Ovary (tissue), 9 donors: Measurements from ENCODE around the gene SRCAP. TPM values are rescaled to one million over a fixed set of nuclear protein-coding genes. Genes with fewer than 3 reads are reported as not detected.

Experiments
- DNase-seq, 5 donors: peaks; one replicate each; pipeline ENCODE4 v3.0.0-alpha.2; 2019 to 2020
- H3K27ac ChIP-seq, 2 donors: fragments of 200-600 bp; one replicate each; pipeline versions ENCODE4 v1.5.1 to v1.8.0; 2019 to 2022
- H3K27me3 ChIP-seq: fragments of 200-600 bp; one replicate; pipeline ENCODE4 v1.8.0; 2022
- H3K36me3 ChIP-seq: fragments of 200-600 bp; sonication (generic); one replicate; pipeline ENCODE4 v1.5.1; 2019
- H3K4me1 ChIP-seq: one replicate; pipeline ENCODE4 v1.8.1; 2013; ENCODE audit warnings: mild to moderate bottlenecking, moderate library complexity; ENCODE audit not compliant: insufficient read depth
- H3K4me3 ChIP-seq: fragments of 200-600 bp; sonication (generic); one replicate; pipeline ENCODE4 v1.5.1; 2017
- H3K9me3 ChIP-seq, 2 donors: fragments of 200-600 bp in 1 of 2; sonication (generic) in 1 of 2; one replicate each; pipeline versions ENCODE4 v1.5.1 to v1.8.1; 2013 to 2019; ENCODE audit warnings: mild to moderate bottlenecking in 1 of 2, moderate library complexity in 1 of 2
- EP300 ChIP-seq: sonication (generic); formaldehyde crosslinking; IDR thresholded peaks from one replicate; pipeline ENCODE4 v1.6.1; 2017; ENCODE audit warnings: antibody characterized with exemption
- POLR2A ChIP-seq: fragments of 450-650 bp; IDR thresholded peaks from one replicate; pipeline ENCODE4 v1.6.1; 2017; ENCODE audit warnings: antibody characterized with exemption, mild to moderate bottlenecking, moderate library complexity
- WGBS, 3 donors: extraction: QIAGEN DNeasy Blood & Tissue Kit in 1 of 3; methylation state at CpG; one replicate each; pipeline versions ENCODE4 v1.1.5 to v1.1.7; 2013 to 2017; 5-methylcytosine and 5-hydroxymethylcytosine counted together
- intact Hi-C, 4 donors: fragments of 100-400 bp; cut with DNase I; formaldehyde crosslinking; loops; one replicate each; pipeline versions ENCODE4 v1.11.0 to v1.15.1; 2022 to 2023
- polyA plus RNA-seq, 2 donors: library from polyadenylated mRNA; stranded (reverse); fragments of 200-250 nt in 1 of 2; fragments of 350-450 nt in 1 of 2; fragmentation: Illumina TruSeq in 1 of 2; extraction: RNeasy Lipid Tissue Mini Kit (QIAGEN cat#74804) in 1 of 2; gene quantifications; one replicate each; pipeline ENCODE4 v1.2.3, GENCODE V29; 2013 to 2014
- total RNA-seq, 7 donors: library from RNA; depleted of rRNA in 2 of 7; stranded (reverse); fragments of >200 nt in 2 of 7; fragmentation: NEBNext Ultra II Directional in 3 of 7; extraction: Animal tissue kit (Norgen Biotek cat#: 25700) in 3 of 7; gene quantifications; one replicate each; pipeline versions ENCODE4 v1.1.0 to v1.2.4, GENCODE V29; 2016 to 2023
- TF ChIP-seq, protein P1 (sequence below), 3 donors: fragments of 450-650 bp in 2 of 3; fragments of 200-600 bp in 1 of 3; IDR thresholded peaks; one replicate each; pipeline versions ENCODE4 v1.5.1 to v1.8.0; 2016 to 2022; ENCODE audit warnings: antibody characterized with exemption in 3 of 3, mild to moderate bottlenecking in 1 of 3
- donor health status: DM: no; HTN: no; CAD: no; lungs with moderate emphysema.
- donor health status: DM: no; HTN: no; CAD: no.
- donor health status: Bipolar disorder and iron deficiency.
- donor health status: DM: yes; HTN: yes; CAD: no.
- donor health status: DM: no; HTN: no; CAD: no.
- donor health status: DM: yes; HTN: yes; CAD: no.

Gene SRCAP
- total and polyA plus RNA-seq, 9 donors: 11.4 to 73.1 (median 46.1) TPM

DNA sequence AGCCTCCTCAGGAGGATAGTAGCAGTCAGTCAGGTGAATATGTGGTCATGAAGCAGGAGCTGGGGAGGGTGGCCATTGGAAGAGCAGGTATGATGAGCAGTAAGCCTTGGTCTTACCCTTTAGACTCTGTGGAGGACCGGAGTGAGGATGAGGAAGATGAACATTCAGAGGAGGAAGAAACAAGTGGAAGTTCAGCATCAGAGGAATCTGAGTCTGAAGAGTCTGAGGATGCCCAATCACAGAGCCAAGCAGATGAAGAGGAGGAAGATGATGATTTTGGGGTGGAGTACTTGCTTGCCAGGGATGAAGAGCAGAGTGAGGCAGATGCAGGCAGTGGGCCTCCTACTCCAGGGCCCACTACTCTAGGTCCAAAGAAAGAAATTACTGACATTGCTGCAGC, 12.7 kb downstream of the SRCAP start:
- H3K27me3 ChIP-seq: no peaks in the 10 kb centered on the region
- DNase-seq: no peak
- H3K4me3 ChIP-seq: no peak overlapping the region
- WGBS, 3 donors: 84 to 98% (median 95%) methylated on average over 1 of the region's 1 CpG
- peaks cover 3% of the 10 kb centered on the region for H3K36me3 ChIP-seq
- no peaks in the 10 kb centered on the region for H3K9me3 ChIP-seq
- no peaks in the 10 kb centered on the region for H3K4me1 ChIP-seq
- no peak overlapping the region for H3K27ac ChIP-seq
- intact Hi-C loops: no loop called here
- TF ChIP-seq, protein P1, sequence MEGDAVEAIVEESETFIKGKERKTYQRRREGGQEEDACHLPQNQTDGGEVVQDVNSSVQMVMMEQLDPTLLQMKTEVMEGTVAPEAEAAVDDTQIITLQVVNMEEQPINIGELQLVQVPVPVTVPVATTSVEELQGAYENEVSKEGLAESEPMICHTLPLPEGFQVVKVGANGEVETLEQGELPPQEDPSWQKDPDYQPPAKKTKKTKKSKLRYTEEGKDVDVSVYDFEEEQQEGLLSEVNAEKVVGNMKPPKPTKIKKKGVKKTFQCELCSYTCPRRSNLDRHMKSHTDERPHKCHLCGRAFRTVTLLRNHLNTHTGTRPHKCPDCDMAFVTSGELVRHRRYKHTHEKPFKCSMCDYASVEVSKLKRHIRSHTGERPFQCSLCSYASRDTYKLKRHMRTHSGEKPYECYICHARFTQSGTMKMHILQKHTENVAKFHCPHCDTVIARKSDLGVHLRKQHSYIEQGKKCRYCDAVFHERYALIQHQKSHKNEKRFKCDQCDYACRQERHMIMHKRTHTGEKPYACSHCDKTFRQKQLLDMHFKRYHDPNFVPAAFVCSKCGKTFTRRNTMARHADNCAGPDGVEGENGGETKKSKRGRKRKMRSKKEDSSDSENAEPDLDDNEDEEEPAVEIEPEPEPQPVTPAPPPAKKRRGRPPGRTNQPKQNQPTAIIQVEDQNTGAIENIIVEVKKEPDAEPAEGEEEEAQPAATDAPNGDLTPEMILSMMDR (IDR thresholded peaks at IDR 0.05): no peak
- TF ChIP-seq POLR2A (no peak), EP300 (no peak)

DNA sequence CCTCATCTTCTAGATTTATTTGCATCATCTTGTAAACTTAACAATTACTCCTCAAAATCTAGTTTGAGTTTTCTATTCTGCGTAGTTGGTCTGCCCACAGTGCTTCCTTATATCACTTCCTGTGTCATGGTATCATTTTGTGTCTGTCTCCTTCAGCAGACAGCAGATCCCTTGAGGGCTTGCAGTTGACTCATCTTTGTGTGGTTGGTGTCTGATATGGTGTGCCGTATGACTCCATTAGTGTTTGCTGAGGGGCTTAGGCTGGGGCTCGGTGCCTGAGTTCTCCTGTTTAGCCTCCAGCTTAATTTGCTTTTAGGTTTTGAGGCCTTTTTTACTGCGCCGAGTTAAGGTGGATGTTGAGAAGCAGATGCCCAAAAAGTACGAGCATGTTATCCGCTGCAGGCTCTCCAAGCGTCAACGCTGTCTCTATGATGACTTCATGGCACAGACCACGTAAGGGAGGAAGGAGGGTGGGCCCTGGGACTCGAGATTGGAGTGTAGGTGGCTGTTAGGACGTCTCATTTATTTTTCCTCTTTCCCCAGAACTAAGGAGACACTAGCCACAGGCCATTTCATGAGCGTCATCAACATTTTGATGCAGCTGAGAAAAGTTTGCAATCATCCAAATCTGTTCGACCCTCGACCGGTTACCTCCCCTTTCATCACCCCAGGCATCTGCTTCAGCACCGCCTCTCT, 16.9 kb downstream of the SRCAP start:
- DNase-seq: peak in 1 of 5 donors; percentile 7
- no peak overlapping the region for H3K4me3 ChIP-seq
- no peaks in the 10 kb centered on the region for H3K4me1 ChIP-seq
- H3K27me3 ChIP-seq: no peaks in the 10 kb centered on the region
- 79 to 88% (median 79%) methylated on average over 17 of the region's 17 CpGs for WGBS, 3 donors
- intact Hi-C loops: no loop called here
- H3K9me3 ChIP-seq: no peaks in the 10 kb centered on the region
- no peak overlapping the region for H3K27ac ChIP-seq
- H3K36me3 ChIP-seq: peaks cover 3% of the 10 kb centered on the region
- TF ChIP-seq POLR2A: no peak
- TF ChIP-seq, protein P1 (IDR thresholded peaks at IDR 0.05): no peak
- no peak for TF ChIP-seq EP300

DNA sequence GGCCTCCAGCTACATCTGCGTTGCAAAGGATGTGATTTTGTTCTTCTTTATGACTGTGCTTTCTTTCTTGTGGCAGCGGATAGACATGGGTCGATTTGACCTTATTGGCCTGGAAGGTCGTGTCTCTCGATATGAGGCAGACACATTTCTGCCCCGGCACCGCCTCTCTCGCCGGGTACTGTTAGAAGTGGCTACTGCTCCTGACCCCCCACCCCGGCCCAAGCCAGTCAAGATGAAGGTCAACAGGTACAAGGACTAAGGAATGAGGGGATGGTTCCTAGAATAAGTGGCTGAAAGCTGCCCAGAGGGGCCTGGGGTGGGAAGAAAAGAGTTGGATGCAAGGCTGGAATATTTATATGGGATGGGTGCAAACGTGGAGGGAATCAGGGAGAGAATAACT, 21.1 kb downstream of the SRCAP start:
- TF ChIP-seq POLR2A (no peak), EP300 (no peak)
- TF ChIP-seq, protein P1 (IDR thresholded peaks at IDR 0.05): no peak
- Histone ChIP-seq H3K4me1 (no peaks in the 10 kb centered on the region), H3K27me3 (no peaks in the 10 kb centered on the region), H3K27ac (no peak overlapping the region), H3K4me3 (no peak overlapping the region), H3K36me3 (peaks cover 2% of the 10 kb centered on the region), H3K9me3 (no peaks in the 10 kb centered on the region)
- DNase-seq: no peak
- intact Hi-C loops: loop anchor here in 2 of 4 donors (10.0 kb wide), 2 partner anchors 65 to 585 kb away; partner anchors contain the start of gene ZNF629 (in 1 of the 2)
- WGBS, 3 donors: 78 to 85% (median 79%) methylated on average over 11 of the region's 11 CpGs

DNA sequence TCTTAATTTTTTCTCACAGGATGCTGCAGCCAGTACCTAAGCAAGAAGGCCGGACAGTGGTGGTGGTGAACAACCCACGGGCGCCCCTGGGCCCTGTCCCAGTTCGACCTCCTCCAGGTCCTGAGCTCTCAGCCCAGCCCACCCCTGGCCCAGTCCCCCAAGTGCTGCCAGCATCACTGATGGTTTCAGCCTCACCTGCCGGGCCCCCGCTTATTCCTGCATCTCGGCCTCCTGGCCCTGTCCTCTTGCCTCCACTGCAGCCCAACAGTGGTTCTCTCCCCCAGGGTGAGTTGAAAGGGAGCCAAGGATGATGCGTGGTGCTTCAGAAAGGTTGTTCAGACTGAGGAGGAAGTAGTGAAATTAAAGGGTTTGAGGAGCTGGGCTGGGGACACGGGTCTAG, 21.7 kb downstream of the SRCAP start:
- Histone ChIP-seq H3K9me3 (no peaks in the 10 kb centered on the region), H3K4me1 (no peaks in the 10 kb centered on the region), H3K36me3 (peaks cover 2% of the 10 kb centered on the region), H3K4me3 (no peak overlapping the region), H3K27me3 (no peaks in the 10 kb centered on the region), H3K27ac (no peak overlapping the region)
- no peak for DNase-seq
- no peak for TF ChIP-seq EP300
- TF ChIP-seq, protein P1 (IDR thresholded peaks at IDR 0.05): no peak
- no peak for TF ChIP-seq POLR2A
- 77 to 87% (median 78%) methylated on average over 8 to 9 of the region's 9 CpGs for WGBS, 3 donors
- intact Hi-C loops: loop anchor here in 2 of 4 donors (10.0 kb wide), 2 partner anchors 64 to 586 kb away; partner anchors contain the start of gene ZNF629 (in 1 of the 2)
